Keratinocyte (primary cell): ENCODE results near the gene IKZF1. TPM values are rescaled to one million over a fixed set of nuclear protein-coding genes. Genes with fewer than 3 reads are reported as not detected.

Experiments used
- DNase-seq: peaks from one replicate; pipeline ENCODE4 v3.0.0-alpha.2; 2011; ENCODE audit warnings: low read depth, missing footprints, low spot score
- FAIRE-seq: peaks from 2 replicates; lab custom pipeline; 2011; peaks lifted over from hg19 to GRCh38; lab: Jason Lieb, UNC
- H2AFZ ChIP-seq: 2 replicates; pipeline ENCODE4 v1.6.0; 2012; ENCODE audit warnings: low read length, control low read depth, inconsistent platforms; ENCODE audit not compliant: control insufficient read depth
- H3K27ac ChIP-seq: 2 replicates; pipeline ENCODE4 v1.5.1; 2011; ENCODE audit warnings: low read length; ENCODE audit not compliant: control insufficient read depth, insufficient read depth
- H3K27me3 ChIP-seq: 3 replicates; pipeline ENCODE4 v1.6.0; 2011; ENCODE audit warnings: low read length; ENCODE audit not compliant: control insufficient read depth, insufficient read depth; ENCODE audit errors: extremely low read depth
- H3K36me3 ChIP-seq, 2 experiments: 2 replicates in 1 of 2; 3 replicates in 1 of 2; pipeline ENCODE4 v1.5.1; 2011; ENCODE audit warnings: low read length in 2 of 2, mild to moderate bottlenecking in 1 of 2; ENCODE audit not compliant: control insufficient read depth in 2 of 2, insufficient read depth in 2 of 2; ENCODE audit errors: extremely low read depth in 1 of 2
- H3K4me1 ChIP-seq: 3 replicates; pipeline ENCODE4 v1.5.1; 2011; ENCODE audit warnings: low read length; ENCODE audit not compliant: control insufficient read depth, insufficient read depth; ENCODE audit errors: extremely low read depth
- H3K4me2 ChIP-seq: 3 replicates; pipeline ENCODE4 v1.6.0; 2011; ENCODE audit warnings: low read depth, low read length; ENCODE audit not compliant: control insufficient read depth, insufficient read depth; ENCODE audit errors: extremely low read depth
- H3K4me3 ChIP-seq, 3 experiments: fragments of 200-600 bp in 1 of 3; sonication (generic) in 1 of 3; 2 replicates in 2 of 3; 3 replicates in 1 of 3; pipeline ENCODE4 v1.5.1; 2011 to 2016; ENCODE audit warnings: low read length in 3 of 3, mild to moderate bottlenecking in 3 of 3, control low read depth in 2 of 3, inconsistent platforms in 1 of 3, low read depth in 1 of 3, mixed read lengths in 1 of 3, mixed run types in 1 of 3, moderate library complexity in 1 of 3; ENCODE audit not compliant: control insufficient read depth in 2 of 3, insufficient read depth in 2 of 3; ENCODE audit errors: extremely low read depth in 1 of 3
- H3K79me2 ChIP-seq: 2 replicates; pipeline ENCODE4 v1.6.0; 2012; ENCODE audit warnings: low read length; ENCODE audit not compliant: control insufficient read depth, insufficient read depth
- H3K9ac ChIP-seq: 3 replicates; pipeline ENCODE4 v1.6.0; 2011; ENCODE audit warnings: low read length; ENCODE audit not compliant: control insufficient read depth, insufficient read depth; ENCODE audit errors: extremely low read depth
- H3K9me1 ChIP-seq: 3 replicates; pipeline ENCODE4 v1.6.0; 2011; ENCODE audit warnings: low read length; ENCODE audit not compliant: control insufficient read depth, insufficient read depth; ENCODE audit errors: extremely low read depth
- H3K9me3 ChIP-seq: 2 replicates; pipeline ENCODE4 v1.5.1; 2012; ENCODE audit warnings: low read depth, low read length; ENCODE audit not compliant: control insufficient read depth
- H4K20me1 ChIP-seq: 3 replicates; pipeline ENCODE4 v1.6.0; 2011; ENCODE audit warnings: low read length; ENCODE audit not compliant: control insufficient read depth, insufficient read depth; ENCODE audit errors: extremely low read depth
- EZH2 ChIP-seq: IDR thresholded peaks from one replicate; pipeline ENCODE4 v1.6.1; 2012; ENCODE audit warnings: inconsistent platforms, mild to moderate bottlenecking, low read length, moderate library complexity
- dilution Hi-C: fragments of 300-500 bp; cut with MboI; formaldehyde crosslinking; loops from one replicate; pipeline ENCODE4 v1.7.0; 2020; ENCODE audit warnings: low sequenced_read_pairs; ENCODE audit not compliant: extremely low pct_ligation_motif_present
- polyA plus RNA-seq, 5 experiments: library from polyadenylated mRNA; depleted of rRNA in 3 of 5; stranded (reverse) in 3 of 5; stranded (forward) in 1 of 5; unstranded in 1 of 5; fragments of >200 nt; gene quantifications; 1 replicate in 1 of 5; 2 replicates in 3 of 5; 3 replicates in 1 of 5; pipeline versions ENCODE4 v1.2.1 to v1.2.3, GENCODE V29; 2011 to 2012; ENCODE audit warnings: missing spikeins in 2 of 5, low read depth in 1 of 5, low replicate concordance in 1 of 5
- TF ChIP-seq, protein P1 (sequence below), 3 experiments: IDR thresholded peaks in 1 of 3; conservative IDR thresholded peaks in 1 of 3; optimal IDR thresholded peaks in 1 of 3; 2 replicates in 2 of 3; 3 replicates in 1 of 3; pipeline versions ENCODE3 to v1.5.1; 2011; ENCODE audit warnings: low read length in 3 of 3, mild to moderate bottlenecking in 3 of 3, moderate library complexity in 2 of 3, control low read depth in 1 of 3, inconsistent platforms in 1 of 3; ENCODE audit not compliant: insufficient read depth in 2 of 3; ENCODE audit errors: extremely low read depth in 1 of 3

Gene IKZF1
- polyA plus RNA-seq, 1 donor (not counting 4 experiments of a cell fraction or from before 2014, with no cell fraction given): not detected

DNA sequence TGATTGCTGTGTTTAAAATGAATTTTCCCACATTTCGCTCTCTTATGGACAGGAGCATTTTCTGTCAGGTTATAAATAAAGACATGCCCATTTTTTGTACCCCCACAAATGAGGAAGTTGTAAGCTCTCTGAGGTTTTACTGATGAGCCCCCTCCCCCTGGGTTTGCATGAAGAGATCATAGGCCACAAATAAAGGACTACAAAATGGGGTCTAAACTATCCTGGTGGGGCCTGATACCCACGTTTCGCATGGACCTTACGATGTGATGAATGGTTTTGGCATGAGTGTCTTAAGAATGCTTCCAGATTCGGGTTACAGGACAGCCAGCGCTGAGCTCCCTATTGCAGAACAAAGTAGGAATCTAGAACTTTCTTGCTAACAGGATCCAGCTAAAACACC lies 5.8 kb downstream of the IKZF1 start:
- no peaks in the 10 kb centered on the region for H3K79me2 ChIP-seq
- DNase-seq (no peak), FAIRE-seq (no peak)
- no peaks in the 10 kb centered on the region for H3K4me1 ChIP-seq
- H3K36me3 ChIP-seq: no peaks in the 10 kb centered on the region
- H4K20me1 ChIP-seq: no peaks in the 10 kb centered on the region
- H3K27ac ChIP-seq: no peak overlapping the region
- H3K9me3 ChIP-seq: no peaks in the 10 kb centered on the region
- no peak overlapping the region for H3K4me2 ChIP-seq
- TF ChIP-seq, protein P1, sequence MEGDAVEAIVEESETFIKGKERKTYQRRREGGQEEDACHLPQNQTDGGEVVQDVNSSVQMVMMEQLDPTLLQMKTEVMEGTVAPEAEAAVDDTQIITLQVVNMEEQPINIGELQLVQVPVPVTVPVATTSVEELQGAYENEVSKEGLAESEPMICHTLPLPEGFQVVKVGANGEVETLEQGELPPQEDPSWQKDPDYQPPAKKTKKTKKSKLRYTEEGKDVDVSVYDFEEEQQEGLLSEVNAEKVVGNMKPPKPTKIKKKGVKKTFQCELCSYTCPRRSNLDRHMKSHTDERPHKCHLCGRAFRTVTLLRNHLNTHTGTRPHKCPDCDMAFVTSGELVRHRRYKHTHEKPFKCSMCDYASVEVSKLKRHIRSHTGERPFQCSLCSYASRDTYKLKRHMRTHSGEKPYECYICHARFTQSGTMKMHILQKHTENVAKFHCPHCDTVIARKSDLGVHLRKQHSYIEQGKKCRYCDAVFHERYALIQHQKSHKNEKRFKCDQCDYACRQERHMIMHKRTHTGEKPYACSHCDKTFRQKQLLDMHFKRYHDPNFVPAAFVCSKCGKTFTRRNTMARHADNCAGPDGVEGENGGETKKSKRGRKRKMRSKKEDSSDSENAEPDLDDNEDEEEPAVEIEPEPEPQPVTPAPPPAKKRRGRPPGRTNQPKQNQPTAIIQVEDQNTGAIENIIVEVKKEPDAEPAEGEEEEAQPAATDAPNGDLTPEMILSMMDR (optimal IDR thresholded peaks at IDR 0.05 in 1 of 3, IDR thresholded peaks at IDR 0.05 in 1 of 3, conservative IDR thresholded peaks at IDR 0.05 in 1 of 3; ENCODE audit: extremely low read depth in 1 of 3, insufficient read depth in 2 of 3, low read length in 3 of 3): no peak
- TF ChIP-seq EZH2: no peak
- H3K9ac ChIP-seq: no peak overlapping the region
- H3K4me3 ChIP-seq: no peak overlapping the region
- no peaks in the 10 kb centered on the region for H3K9me1 ChIP-seq
- peaks cover 21% of the 10 kb centered on the region for H3K27me3 ChIP-seq
- H2AFZ ChIP-seq: no peak overlapping the region
- dilution Hi-C loops: no loop called here

GRCh38 chr7:50310956-50311355 lies 6.4 kb downstream of the IKZF1 start:
- H3K4me2 ChIP-seq: no peak overlapping the region
- H3K9me3 ChIP-seq: no peaks in the 10 kb centered on the region
- no peaks in the 10 kb centered on the region for H3K9me1 ChIP-seq
- TF ChIP-seq, protein P1 (optimal IDR thresholded peaks at IDR 0.05 in 1 of 3, IDR thresholded peaks at IDR 0.05 in 1 of 3, conservative IDR thresholded peaks at IDR 0.05 in 1 of 3; ENCODE audit: extremely low read depth in 1 of 3, insufficient read depth in 2 of 3, low read length in 3 of 3): no peak
- no peak for TF ChIP-seq EZH2
- no peak overlapping the region for H2AFZ ChIP-seq
- H4K20me1 ChIP-seq: no peaks in the 10 kb centered on the region
- H3K27me3 ChIP-seq: peaks cover 15% of the 10 kb centered on the region
- dilution Hi-C loops: no loop called here
- no peaks in the 10 kb centered on the region for H3K79me2 ChIP-seq
- H3K4me3 ChIP-seq: no peak overlapping the region
- no peak overlapping the region for H3K27ac ChIP-seq
- DNase-seq (no peak), FAIRE-seq (no peak)
- H3K36me3 ChIP-seq: no peaks in the 10 kb centered on the region
- no peaks in the 10 kb centered on the region for H3K4me1 ChIP-seq
- no peak overlapping the region for H3K9ac ChIP-seq
